HG02870 (cell line): ENCODE measurements around the gene PDE4D.
A peak's percentile ranks its signal among the peaks of the same experiment; 100 is the strongest.
"Not testable (repeated sequence)": the region's sequence is repeated elsewhere in the genome, so short reads cannot be mapped to it uniquely, and the experiment has no call there.

Source experiments
- ATAC-seq: cut with Tn5 transposase; IDR thresholded peaks from one replicate; pipeline ENCODE4 v1.9.1; 2021; ENCODE audit warnings: mild to moderate bottlenecking, moderate library complexity; ENCODE audit not compliant: unreplicated experiment

The PDE4D gene

GRCh38 chr5:59800347-59800893 is 93.1 kb downstream of the PDE4D start:
- no peak for ATAC-seq

- peak; percentile 64 for ATAC-seq
Measured at GRCh38 chr5:59799668-59800346, 93.7 kb downstream of the PDE4D start.

- peak; percentile 64 for ATAC-seq
Measured at GRCh38 chr5:59798862-59799667, 94.5 kb downstream of the PDE4D start.

GRCh38 chr5:59795141-59795540 is 98.4 kb downstream of the PDE4D start:
- ATAC-seq, result no peak

GRCh38 chr5:59792983-59793585 is 100.4 kb downstream of the PDE4D start:
- ATAC-seq, result no peak

GRCh38 chr5:59791617-59792016 is 101.9 kb downstream of the PDE4D start:
- ATAC-seq, result no peak

- no peak for ATAC-seq
Measured at GRCh38 chr5:59790776-59791475, 102.6 kb downstream of the PDE4D start.

- no peak for ATAC-seq
Measured at GRCh38 chr5:59790376-59790775, 103.2 kb downstream of the PDE4D start.

- no peak for ATAC-seq
Measured at GRCh38 chr5:59789894-59790293, 103.6 kb downstream of the PDE4D start.

- no peak for ATAC-seq
Measured at GRCh38 chr5:59789197-59789596, 104.3 kb downstream of the PDE4D start.

- ATAC-seq, result no peak
Measured at GRCh38 chr5:59786334-59786805, 107.2 kb downstream of the PDE4D start.

GRCh38 chr5:59785676-59786333 is 107.7 kb downstream of the PDE4D start:
- no peak for ATAC-seq

- not testable (repeated sequence) for ATAC-seq
Measured at GRCh38 chr5:59784708-59785107, 108.8 kb downstream of the PDE4D start.

GRCh38 chr5:59783264-59783663 is 110.3 kb downstream of the PDE4D start:
- no peak for ATAC-seq

GRCh38 chr5:59782856-59783255 is 110.7 kb downstream of the PDE4D start:
- no peak for ATAC-seq

GRCh38 chr5:59779453-59779852 is 114.1 kb downstream of the PDE4D start:
- ATAC-seq, result no peak

- no peak for ATAC-seq
Measured at GRCh38 chr5:59777028-59777427, 116.5 kb downstream of the PDE4D start.

- ATAC-seq, result no peak
Measured at GRCh38 chr5:59773294-59773693, 120.2 kb downstream of the PDE4D start.

GRCh38 chr5:59772757-59773156 is 120.8 kb downstream of the PDE4D start:
- ATAC-seq, result no peak

GRCh38 chr5:59772206-59772605 is 121.3 kb downstream of the PDE4D start:
- no peak for ATAC-seq
